AG04449 (cell line): ENCODE data around the gene MRPS10.
"Not testable (repeated sequence)": the region's sequence is repeated elsewhere in the genome, so short reads cannot be mapped to it uniquely, and the experiment has no call there.

Experiments used
- CTCF ChIA-PET: fragments of 350-600 bp; formaldehyde crosslinking; extraction: SDS; loops from one replicate; lab custom pipeline; 2021; ENCODE audit warnings: antibody characterized with exemption; lab: Yijun Ruan, JAX
- POLR2A ChIA-PET: fragments of 400-600, 350-600 bp; formaldehyde crosslinking; extraction: SDS; loops from one replicate; lab custom pipeline; 2020; ENCODE audit warnings: antibody characterized with exemption, inconsistent platforms; lab: Yijun Ruan, JAX
- DNase-seq: peaks from one replicate; pipeline ENCODE4 v3.0.0-alpha.2; 2010; ENCODE audit warnings: low read depth, low spot score
- H3K4me3 ChIP-seq: 2 replicates; pipeline ENCODE4 v1.5.1; 2011; ENCODE audit warnings: low read depth, mild to moderate bottlenecking, control low read depth, low read length
- CTCF ChIP-seq: IDR thresholded peaks from one replicate; pipeline ENCODE4 v1.5.1; 2011; ENCODE audit warnings: mild to moderate bottlenecking, moderate library complexity, low read length, control low read depth, inconsistent platforms; ENCODE audit not compliant: insufficient read depth; ENCODE audit errors: missing control alignments

The MRPS10 gene

DNA sequence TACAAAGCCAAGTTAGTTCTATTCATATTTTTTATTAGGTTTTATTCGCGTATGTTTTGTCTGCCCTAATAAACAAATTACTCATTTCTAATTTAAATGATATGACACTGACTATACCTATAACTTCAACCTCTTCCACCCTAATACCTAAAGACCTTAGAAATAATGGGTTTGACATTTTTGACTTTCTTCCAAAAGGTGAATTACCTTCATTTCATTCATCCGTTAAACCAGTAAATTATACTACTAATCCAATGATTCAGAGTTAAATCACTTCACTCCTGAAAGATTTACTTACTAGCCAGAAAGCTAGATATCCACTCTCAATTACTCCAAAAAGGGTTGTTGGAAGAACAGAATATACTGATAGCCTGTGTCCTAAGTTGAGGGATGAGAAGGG is 5.2 kb downstream of the MRPS10 start:
- TF ChIP-seq CTCF, result no peak
- CTCF ChIA-PET, result interaction anchor here (0.9 to 6.9 kb wide), 11 partner anchors 8 to 354 kb away, joined by 3 to 178 read pairs (median 5); no protein-coding TSS in a partner anchor

GRCh38 chr6:42211726-42212125 is 5.9 kb downstream of the MRPS10 start:
- CTCF ChIA-PET, result interaction anchor here (1.0 to 6.9 kb wide), 8 partner anchors 7 to 335 kb away, joined by 3 to 178 read pairs (median 54); no protein-coding TSS in a partner anchor
- POLR2A ChIA-PET, result no interaction called here
- TF ChIP-seq CTCF, result no peak
- no peak overlapping the region for H3K4me3 ChIP-seq
- DNase-seq, result no peak

More for the DNA sequence above, 5.2 kb downstream of the MRPS10 start:
- POLR2A ChIA-PET, result no interaction called here
- no peak overlapping the region for H3K4me3 ChIP-seq
- DNase-seq, result no peak

DNA sequence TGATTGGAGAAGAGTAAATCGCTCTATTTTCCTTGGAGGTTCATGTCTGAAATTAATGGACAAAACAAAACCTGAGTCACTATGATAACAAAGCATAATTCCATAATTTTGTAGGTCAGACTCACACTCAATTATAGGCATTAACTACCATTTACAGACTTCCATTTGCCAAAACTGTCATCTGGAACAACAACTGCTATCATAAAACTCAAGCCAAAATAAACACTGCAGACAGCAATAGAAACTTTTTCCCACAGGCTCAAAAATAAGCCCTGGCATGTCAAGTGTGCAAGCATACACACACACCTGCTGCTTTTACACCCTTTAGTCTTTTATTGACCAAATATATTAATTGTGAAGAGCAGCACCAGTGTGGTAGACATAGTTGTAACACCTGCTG is 7.1 kb downstream of the MRPS10 start:
- TF ChIP-seq CTCF, result no peak
- DNase-seq, result no peak
- no peak overlapping the region for H3K4me3 ChIP-seq
- ChIA-PET CTCF (interaction anchor here (1.1 to 2.1 kb wide), 3 partner anchors 42 to 337 kb away, joined by 4 to 8 read pairs (median 5); partner anchors contain the start of genes BYSL and MED20), POLR2A (no interaction called here)

- POLR2A ChIA-PET, H3K4me3 ChIP-seq, DNase-seq: not testable (repeated sequence)
- CTCF ChIA-PET, result interaction anchor here (6.6 kb wide), 1 partner anchor 7 kb away, joined by 83 read pairs; no protein-coding TSS in a partner anchor
Observed at GRCh38 chr6:42207559-42207958, 10.1 kb downstream of the MRPS10 start.

- DNase-seq, result no peak
- no peak for TF ChIP-seq CTCF
- ChIA-PET POLR2A (no interaction called here), CTCF (interaction anchor here (0.6 to 6.6 kb wide), 3 partner anchors 10 to 289 kb away, joined by 3 to 83 read pairs (median 3); no protein-coding TSS in a partner anchor)
- H3K4me3 ChIP-seq, result no peak overlapping the region
Observed at GRCh38 chr6:42204768-42205282, 12.8 kb downstream of the MRPS10 start.

DNA sequence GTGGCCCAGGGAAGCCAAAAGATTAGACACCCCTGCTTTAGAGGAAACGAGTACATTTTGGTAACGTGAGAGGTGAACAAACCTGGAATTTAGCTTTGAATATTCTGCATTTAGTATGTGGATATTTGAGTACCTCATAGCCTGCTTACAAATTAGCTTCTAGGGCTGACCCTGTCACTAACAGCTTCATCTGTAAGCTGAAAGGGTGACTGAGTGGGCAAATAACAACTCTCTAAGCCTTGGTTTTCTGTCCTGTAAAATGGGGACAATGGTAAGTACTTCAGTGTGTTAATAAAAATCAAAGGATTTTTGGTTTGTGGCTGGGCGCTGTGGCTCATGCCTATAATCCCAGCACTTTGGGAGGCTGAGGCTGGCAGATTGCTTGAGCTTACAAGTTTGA is 14.5 kb downstream of the MRPS10 start:
- POLR2A ChIA-PET, result interaction anchor here (0.9 kb wide), 1 partner anchor 9 kb away, joined by 3 read pairs; no protein-coding TSS in a partner anchor
- TF ChIP-seq CTCF, result no peak
- no peak overlapping the region for H3K4me3 ChIP-seq
- DNase-seq, result no peak
- CTCF ChIA-PET, result interaction anchor here (0.9 to 6.6 kb wide), 8 partner anchors 10 to 520 kb away, joined by 3 to 83 read pairs (median 4); partner anchors contain the start of gene TOMM6

DNA sequence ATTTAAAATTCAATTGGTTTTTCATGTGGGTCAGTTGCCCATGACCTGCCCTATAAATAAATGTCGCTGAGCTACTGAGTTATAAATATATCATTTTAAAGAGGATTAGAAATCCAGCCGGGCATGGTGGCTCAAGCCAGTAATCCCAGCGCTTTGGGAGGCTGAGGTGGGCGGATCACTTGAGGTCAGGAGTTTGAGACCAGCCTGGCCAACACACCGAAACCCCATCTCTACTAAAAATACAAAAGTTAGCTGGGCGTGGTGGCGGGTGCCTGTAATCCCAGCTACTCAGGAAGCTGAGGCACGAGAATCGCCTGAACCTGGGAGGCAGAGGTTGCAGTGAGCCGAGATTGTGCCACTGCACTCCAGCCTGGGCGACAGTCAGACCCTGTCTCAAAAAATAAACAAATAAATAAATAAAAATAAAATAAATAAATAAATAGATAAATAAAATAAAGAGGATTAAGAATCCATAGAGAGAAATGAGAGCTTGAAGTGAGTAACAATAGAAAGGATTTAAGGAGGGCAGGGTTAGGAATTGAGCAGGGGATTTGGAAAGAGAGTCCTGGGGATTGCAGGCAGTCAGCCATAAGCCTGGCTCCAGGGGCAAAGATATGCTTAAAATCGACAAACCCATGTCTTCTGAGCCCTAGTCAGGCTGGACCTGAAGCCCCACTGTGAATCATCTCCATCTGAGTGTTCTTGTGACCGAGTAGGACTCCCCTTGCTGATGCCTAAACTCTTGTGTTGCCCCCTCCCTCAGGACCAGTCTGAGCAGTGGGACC is 15.3 kb downstream of the MRPS10 start:
- DNase-seq, H3K4me3 ChIP-seq: not testable (repeated sequence)
- CTCF ChIA-PET, result interaction anchor here (0.6 to 6.6 kb wide), 8 partner anchors 9 to 519 kb away, joined by 3 to 83 read pairs (median 3); partner anchors contain the start of gene TOMM6
- POLR2A ChIA-PET, result interaction anchor here (0.9 kb wide), 1 partner anchor 8 kb away, joined by 3 read pairs; no protein-coding TSS in a partner anchor
